GM18507 (cell line): ENCODE data around the gene SNAP47.

Source experiments
- DNase-seq: peaks from one replicate; pipeline ENCODE4 v3.0.0; 2011; ENCODE audit warnings: low read depth; ENCODE audit not compliant: insufficient read length; ENCODE audit errors: extremely low spot score
- FAIRE-seq: peaks from 2 replicates; lab custom pipeline; 2011; peaks lifted over from hg19 to GRCh38; lab: Jason Lieb, UNC

Gene SNAP47

GRCh38 chr1:227766015-227766634, 30.9 kb downstream of the SNAP47 start:
- DNase-seq (no peak), FAIRE-seq (no peak)

- FAIRE-seq = no peak
- DNase-seq = no peak
Observed at GRCh38 chr1:227766653-227767277, 31.5 kb downstream of the SNAP47 start.

GRCh38 chr1:227767401-227768124, 32.3 kb downstream of the SNAP47 start:
- DNase-seq (no peak), FAIRE-seq (no peak)

GRCh38 chr1:227768125-227768439, 32.8 kb downstream of the SNAP47 start:
- FAIRE-seq = no peak
- DNase-seq = no peak

GRCh38 chr1:227768640-227769039, 33.4 kb downstream of the SNAP47 start:
- FAIRE-seq = no peak
- DNase-seq = no peak

GRCh38 chr1:227769047-227769935, 34.1 kb downstream of the SNAP47 start:
- FAIRE-seq = no peak
- DNase-seq = no peak

GRCh38 chr1:227769936-227770494, 34.8 kb downstream of the SNAP47 start:
- FAIRE-seq (no peak), DNase-seq (no peak)

GRCh38 chr1:227770812-227771211, 35.6 kb downstream of the SNAP47 start:
- no peak for FAIRE-seq
- DNase-seq = no peak

- no peak for FAIRE-seq
Observed at GRCh38 chr1:227771326-227771725, 36.1 kb downstream of the SNAP47 start.

GRCh38 chr1:227771771-227772170, 36.5 kb downstream of the SNAP47 start:
- FAIRE-seq (no peak), DNase-seq (no peak)

More at GRCh38 chr1:227771326-227771725, 36.1 kb downstream of the SNAP47 start:
- no peak for DNase-seq

GRCh38 chr1:227773558-227773957, 38.3 kb downstream of the SNAP47 start:
- FAIRE-seq (no peak), DNase-seq (no peak)

GRCh38 chr1:227774051-227774731, 39.0 kb downstream of the SNAP47 start:
- DNase-seq (no peak), FAIRE-seq (no peak)

- FAIRE-seq = no peak
- DNase-seq = no peak
Observed at GRCh38 chr1:227774821-227775661, 39.8 kb downstream of the SNAP47 start.

- DNase-seq (no peak), FAIRE-seq (no peak)
Observed at GRCh38 chr1:227775841-227776240, 40.6 kb downstream of the SNAP47 start.

- DNase-seq (no peak), FAIRE-seq (no peak)
Observed at GRCh38 chr1:227776331-227776771, 41.1 kb downstream of the SNAP47 start.

GRCh38 chr1:227777156-227777555, 41.9 kb downstream of the SNAP47 start:
- DNase-seq (no peak), FAIRE-seq (no peak)

GRCh38 chr1:227777646-227778045, 42.4 kb downstream of the SNAP47 start:
- FAIRE-seq (no peak), DNase-seq (no peak)

GRCh38 chr1:227778401-227778947, 43.2 kb downstream of the SNAP47 start:
- FAIRE-seq (no peak), DNase-seq (no peak)
